Endothelial cell of umbilical vein (primary cell): ENCODE data around the gene ME3. TPM values are rescaled to one million over a fixed set of nuclear protein-coding genes. Genes with fewer than 3 reads are reported as not detected.

Source experiments
- BruUV-seq: library from RNA; stranded (reverse); fragments of 400-500 nt; replicated peaks from 2 replicates; lab custom pipeline; 2021; lab: Mats Ljungman, UMichigan
- CTCF ChIA-PET: fragments of 300-600, 350-600 bp; sonication (Branson Sonifier 250); formaldehyde crosslinking; loops from one replicate; lab custom pipeline; 2021; ENCODE audit warnings: antibody characterized with exemption, inconsistent platforms; lab: Charles Lee
- POLR2A ChIA-PET: fragments of 300-600, 350-600 bp; sonication (Branson Sonifier 250); formaldehyde crosslinking; loops from one replicate; lab custom pipeline; 2021; ENCODE audit warnings: antibody characterized with exemption, inconsistent platforms; lab: Charles Lee
- DNase-seq: peaks from one replicate; pipeline ENCODE4 v3.0.0-alpha.2; 2011; ENCODE audit warnings: low read depth, low spot score
- FAIRE-seq: peaks from 2 replicates; lab custom pipeline; 2011; peaks lifted over from hg19 to GRCh38; lab: Jason Lieb, UNC
- H2AFZ ChIP-seq: 2 replicates; pipeline ENCODE4 v1.6.0; 2012; ENCODE audit warnings: low read depth, low read length, control low read depth, inconsistent platforms
- H3K27ac ChIP-seq: 2 replicates; pipeline ENCODE4 v1.5.1; 2011; ENCODE audit warnings: low read depth, mild to moderate bottlenecking, control low read depth, low read length, moderate library complexity; ENCODE audit not compliant: insufficient read depth
- H3K27me3 ChIP-seq, 2 experiments: 2 replicates each; pipeline versions ENCODE4 v1.6.0 to v1.6.1; 2011; ENCODE audit warnings: low read length in 2 of 2, mixed read lengths in 1 of 2; ENCODE audit not compliant: control insufficient read depth in 2 of 2, insufficient read depth in 2 of 2
- H3K36me3 ChIP-seq, 2 experiments: 2 replicates in 1 of 2; 3 replicates in 1 of 2; pipeline ENCODE4 v1.5.1; 2011; ENCODE audit warnings: low read length in 2 of 2, mild to moderate bottlenecking in 1 of 2, moderate library complexity in 1 of 2; ENCODE audit not compliant: control insufficient read depth in 2 of 2, insufficient read depth in 2 of 2; ENCODE audit errors: extremely low read depth in 1 of 2
- H3K4me1 ChIP-seq: 3 replicates; pipeline ENCODE4 v1.5.1; 2011; ENCODE audit warnings: mild to moderate bottlenecking, low read length; ENCODE audit not compliant: control insufficient read depth, insufficient read depth; ENCODE audit errors: extremely low read depth
- H3K4me2 ChIP-seq: 2 replicates; pipeline ENCODE4 v1.6.1; 2011; ENCODE audit warnings: low read length, control low read depth, mixed read lengths; ENCODE audit not compliant: insufficient read depth
- H3K4me3 ChIP-seq, 3 experiments: fragments of 200-600 bp in 1 of 3; sonication (generic), shearing (Covaris generic) in 1 of 3; replicated peaks in 1 of 3; 2 replicates each; pipeline ENCODE4 v1.5.1; 2011 to 2016; ENCODE audit warnings: control low read depth in 3 of 3, low read length in 3 of 3, mild to moderate bottlenecking in 2 of 3, inconsistent platforms in 1 of 3, low read depth in 1 of 3, moderate library complexity in 1 of 3; ENCODE audit not compliant: insufficient read depth in 1 of 3
- H3K79me2 ChIP-seq: 2 replicates; pipeline ENCODE4 v1.6.0; 2012; ENCODE audit warnings: low read length, inconsistent platforms; ENCODE audit not compliant: control insufficient read depth, insufficient read depth
- H3K9ac ChIP-seq: replicated peaks from 2 replicates; pipeline ENCODE3; 2011; ENCODE audit warnings: low read length, control low read depth; ENCODE audit not compliant: insufficient read depth; ENCODE audit errors: extremely low read depth
- H3K9me1 ChIP-seq: replicated peaks from 3 replicates; pipeline ENCODE4 v1.6.0; 2011; ENCODE audit warnings: mild to moderate bottlenecking, low read length; ENCODE audit not compliant: control insufficient read depth, insufficient read depth; ENCODE audit errors: extremely low read depth
- H3K9me3 ChIP-seq: replicated peaks from 2 replicates; pipeline ENCODE4 v1.5.1; 2012; ENCODE audit warnings: low read length, inconsistent platforms; ENCODE audit not compliant: control insufficient read depth, insufficient read depth
- H4K20me1 ChIP-seq: replicated peaks from 2 replicates; pipeline ENCODE3; 2011; ENCODE audit warnings: mild to moderate bottlenecking, low read length; ENCODE audit not compliant: control insufficient read depth, insufficient read depth; ENCODE audit errors: extremely low read depth
- CTCF ChIP-seq, 2 donors: IDR thresholded peaks; 1 replicate in 1 of 2; 2 replicates in 1 of 2; pipeline ENCODE4 v1.5.1; 2011; ENCODE audit warnings: low read length in 2 of 2, mild to moderate bottlenecking in 2 of 2, moderate library complexity in 2 of 2, control low read depth in 1 of 2, inconsistent platforms in 1 of 2, low read depth in 1 of 2; ENCODE audit not compliant: insufficient read depth in 1 of 2; ENCODE audit errors: extremely low read depth in 1 of 2
- EZH2 ChIP-seq: IDR thresholded peaks from 2 replicates; pipeline ENCODE4 v1.6.1; 2012; ENCODE audit warnings: borderline replicate concordance, low read depth, mild to moderate bottlenecking, moderate library complexity, low read length, inconsistent platforms; ENCODE audit not compliant: severe bottlenecking
- FOS ChIP-seq: IDR thresholded peaks from 2 replicates; pipeline ENCODE4 v1.6.1; 2011; ENCODE audit warnings: mild to moderate bottlenecking, low read length, moderate library complexity, borderline replicate concordance; ENCODE audit not compliant: insufficient read depth
- GATA2 ChIP-seq: IDR thresholded peaks from 2 replicates; pipeline ENCODE4 v1.7.0; 2011; ENCODE audit warnings: low read depth, mild to moderate bottlenecking, moderate library complexity, mixed read lengths, low read length; ENCODE audit not compliant: insufficient read length, insufficient read depth
- JUN ChIP-seq: IDR thresholded peaks from 2 replicates; pipeline ENCODE4 v1.6.1; 2011; ENCODE audit warnings: borderline replicate concordance, low read depth; ENCODE audit not compliant: insufficient read length, insufficient read depth
- MAX ChIP-seq: IDR thresholded peaks from 2 replicates; pipeline ENCODE4 v1.6.1; 2011; ENCODE audit not compliant: insufficient read depth, insufficient read length
- MYC ChIP-seq: IDR thresholded peaks from one replicate; pipeline ENCODE4 v1.6.1; 2011; ENCODE audit warnings: mild to moderate bottlenecking, low read depth, low read length
- POLR2A ChIP-seq: IDR thresholded peaks from 2 replicates; pipeline ENCODE4 v1.6.1; 2012; ENCODE audit warnings: low read depth, mild to moderate bottlenecking, control low read depth, low read length
- POLR2AphosphoS5 ChIP-seq: IDR thresholded peaks from 2 replicates; pipeline ENCODE4 v1.6.1; 2012; ENCODE audit warnings: low read depth, mild to moderate bottlenecking, control low read depth, low read length, moderate library complexity; ENCODE audit not compliant: insufficient read depth
- dilution Hi-C: fragments of 300-500 bp; cut with MboI; formaldehyde crosslinking; loops from one replicate; pipeline ENCODE4 v1.15.0; 2019; ENCODE audit warnings: low sequenced_read_pairs; ENCODE audit not compliant: extremely low pct_ligation_motif_present
- intact Hi-C: fragments of 100-400 bp; cut with micrococcal nuclease; formaldehyde crosslinking; loops from one replicate; pipeline ENCODE4 v1.10.0; 2022
- polyA plus RNA-seq, 4 experiments: library from polyadenylated mRNA; depleted of rRNA in 3 of 4; stranded (reverse) in 3 of 4; unstranded in 1 of 4; fragments of >200 nt; gene quantifications; 2 replicates each; pipeline versions ENCODE4 v1.2.1 to v1.2.3, GENCODE V29; 2011 to 2012; ENCODE audit warnings: missing spikeins in 1 of 4
- total RNA-seq: library from RNA; stranded (reverse); gene quantifications from 2 replicates; pipeline ENCODE4 v1.2.3, GENCODE V29; 2021

Gene ME3
- total and polyA plus RNA-seq, 2 donors (not counting 3 experiments of a cell fraction or from before 2014, with no cell fraction given): 26.9 to 30.4 TPM

- no peak overlapping the region for H3K4me3 ChIP-seq
- POLR2A ChIA-PET: no interaction called here
- H3K36me3 ChIP-seq: no peaks in the 10 kb centered on the region
- H3K9ac ChIP-seq: no peak overlapping the region
- dilution Hi-C loops (no loop called here), intact Hi-C loops (no loop called here)
- H3K79me2 ChIP-seq: no peaks in the 10 kb centered on the region
- no peak for DNase-seq
- no peak for FAIRE-seq
- CTCF ChIA-PET: interaction anchor here (0.7 to 1.3 kb wide), 2 partner anchors 17 to 53 kb away, joined by 3 to 4 read pairs; no protein-coding TSS in a partner anchor
- no peaks in the 10 kb centered on the region for H4K20me1 ChIP-seq
- H3K27ac ChIP-seq: no peak overlapping the region
- no peaks in the 10 kb centered on the region for H3K27me3 ChIP-seq
- no peak overlapping the region for H3K4me2 ChIP-seq
- no peaks in the 10 kb centered on the region for H3K9me3 ChIP-seq
- no TSS peak for BruUV-seq
- H2AFZ ChIP-seq: no peak overlapping the region
- peaks cover 36% of the 10 kb centered on the region for H3K4me1 ChIP-seq
- no peaks in the 10 kb centered on the region for H3K9me1 ChIP-seq
- TF ChIP-seq POLR2AphosphoS5: no peak
- TF ChIP-seq FOS: no peak
- no peak for TF ChIP-seq CTCF (IDR thresholded peaks at IDR 0.05; ENCODE audit: extremely low read depth in 1 of 2, insufficient read depth in 1 of 2, low read depth in 1 of 2, low read length in 2 of 2)
- TF ChIP-seq POLR2A: no peak
- TF ChIP-seq JUN: no peak
- no peak for TF ChIP-seq EZH2
Measured at GRCh38 chr11:86555401-86555800, 117.0 kb downstream of the ME3 start.

DNA sequence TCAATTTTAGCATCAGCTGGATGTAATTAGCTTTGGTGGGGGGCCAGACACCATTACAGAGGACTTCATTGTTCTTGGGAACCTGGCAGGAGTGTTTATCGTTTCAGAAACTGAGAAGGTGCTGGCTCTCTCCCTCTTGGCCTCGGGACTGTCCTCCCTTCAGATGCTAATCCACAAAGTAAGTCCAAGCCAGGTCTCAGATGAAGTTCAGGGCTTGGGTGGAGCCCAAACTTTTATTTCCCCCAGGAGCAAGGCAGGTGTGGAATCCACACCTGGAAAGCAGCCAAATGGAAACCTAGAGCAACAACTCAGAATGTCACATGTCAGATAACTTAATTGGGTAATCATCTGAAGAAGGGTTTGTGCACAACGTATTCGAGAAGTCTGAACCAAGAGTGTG, 119.2 kb downstream of the ME3 start:
- Histone ChIP-seq H3K9ac (no peak overlapping the region), H3K4me3 (no peak overlapping the region), H4K20me1 (no peaks in the 10 kb centered on the region), H3K27ac (no peak overlapping the region), H2AFZ (no peak overlapping the region), H3K4me1 (peaks cover 37% of the 10 kb centered on the region), H3K36me3 (no peaks in the 10 kb centered on the region), H3K4me2 (no peak overlapping the region), H3K27me3 (no peaks in the 10 kb centered on the region), H3K9me1 (no peaks in the 10 kb centered on the region), H3K9me3 (no peaks in the 10 kb centered on the region), H3K79me2 (no peaks in the 10 kb centered on the region)
- DNase-seq (no peak), FAIRE-seq (no peak)
- intact Hi-C loops (no loop called here), dilution Hi-C loops (no loop called here)
- no TSS peak for BruUV-seq
- CTCF ChIA-PET: no interaction called here
- POLR2A ChIA-PET: no interaction called here
- TF ChIP-seq MAX (no peak), CTCF (IDR thresholded peaks at IDR 0.05; ENCODE audit: extremely low read depth in 1 of 2, insufficient read depth in 1 of 2, low read depth in 1 of 2, low read length in 2 of 2) (no peak), FOS (no peak), GATA2 (no peak), JUN (no peak), POLR2AphosphoS5 (no peak), MYC (no peak), EZH2 (no peak), POLR2A (no peak)
